Raji (cell line): ENCODE data around the gene RALGDS.

ENCODE experiments used
- POLR2A ChIP-seq: IDR thresholded peaks from 2 replicates; pipeline ENCODE4 v1.6.1; 2011; ENCODE audit warnings: low read depth, low read length, control low read depth; ENCODE audit not compliant: insufficient read depth

Gene RALGDS

GRCh38 chr9:133111808-133112662 is 9.0 kb downstream of the RALGDS start:
- no peak for TF ChIP-seq POLR2A

- TF ChIP-seq POLR2A, result no peak
These were observed 10.9 kb downstream of the RALGDS start for GRCh38 chr9:133109931-133110650.

GRCh38 chr9:133108794-133109641 is 12.0 kb downstream of the RALGDS start:
- no peak for TF ChIP-seq POLR2A

GRCh38 chr9:133107961-133108793 is 12.9 kb downstream of the RALGDS start:
- no peak for TF ChIP-seq POLR2A

GRCh38 chr9:133107245-133107722 is 13.8 kb downstream of the RALGDS start:
- TF ChIP-seq POLR2A, result no peak

- no peak for TF ChIP-seq POLR2A
These were observed 14.4 kb downstream of the RALGDS start for GRCh38 chr9:133106511-133107244.

GRCh38 chr9:133105461-133105770 is 15.6 kb downstream of the RALGDS start:
- no peak for TF ChIP-seq POLR2A

GRCh38 chr9:133104718-133105460 is 16.2 kb downstream of the RALGDS start:
- TF ChIP-seq POLR2A, result no peak

GRCh38 chr9:133103987-133104505 is 17.0 kb downstream of the RALGDS start:
- no peak for TF ChIP-seq POLR2A

GRCh38 chr9:133103183-133103986 is 17.7 kb downstream of the RALGDS start:
- no peak for TF ChIP-seq POLR2A

GRCh38 chr9:133102190-133103021 is 18.6 kb downstream of the RALGDS start:
- no peak for TF ChIP-seq POLR2A
